Measurements from ENCODE around the gene ZNG1B.
"Not testable (repeated sequence)": the region's sequence is repeated elsewhere in the genome, so short reads cannot be mapped to it uniquely, and the experiment has no call there.

Gene ZNG1B

DNA sequence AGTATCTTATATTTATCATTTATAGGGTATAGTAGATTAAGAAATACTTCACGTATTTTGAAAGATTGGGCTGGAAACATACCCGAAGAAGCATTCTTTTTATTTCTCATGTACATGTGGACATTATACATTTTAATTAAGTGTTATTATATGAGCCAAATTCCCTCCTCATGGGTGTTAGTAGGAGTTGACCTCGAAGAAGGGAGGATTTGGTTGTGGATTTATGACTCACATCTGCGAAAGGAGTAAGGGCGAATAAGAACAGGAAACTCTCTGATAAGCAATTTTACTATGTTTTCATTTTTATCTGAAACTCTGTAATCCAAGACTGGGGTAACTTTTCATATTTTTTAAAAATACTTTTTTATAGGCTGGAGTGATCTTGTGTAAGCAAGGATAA lies 84.0 kb downstream of the ZNG1B start:
- H3K4me3 ChIP-seq (ENCODE audit: low read depth, low read length); DNase-seq (ENCODE audit: low read depth): not testable (repeated sequence)

DNA sequence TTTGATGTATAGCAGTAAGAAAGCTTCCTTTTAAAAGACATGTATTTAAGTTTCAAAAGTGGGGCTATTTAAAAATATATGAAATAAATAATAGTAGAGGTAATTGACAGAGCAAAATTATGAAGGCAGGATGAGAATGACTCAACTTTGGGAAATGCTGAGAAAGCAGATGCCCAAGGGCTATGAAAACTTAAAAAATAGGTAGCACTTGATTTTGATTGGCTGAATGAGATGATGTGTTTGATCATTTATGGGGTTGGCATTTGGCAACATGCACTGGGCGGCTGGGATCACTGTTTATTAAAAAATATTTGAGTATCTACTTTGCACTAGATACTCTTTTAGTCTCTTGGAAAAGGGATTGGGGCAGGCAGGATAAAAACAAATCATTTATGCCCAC lies 87.5 kb downstream of the ZNG1B start:
- not testable (repeated sequence) for H3K4me3 ChIP-seq (ENCODE audit: low read depth, low read length); DNase-seq (ENCODE audit: low read depth)

DNA sequence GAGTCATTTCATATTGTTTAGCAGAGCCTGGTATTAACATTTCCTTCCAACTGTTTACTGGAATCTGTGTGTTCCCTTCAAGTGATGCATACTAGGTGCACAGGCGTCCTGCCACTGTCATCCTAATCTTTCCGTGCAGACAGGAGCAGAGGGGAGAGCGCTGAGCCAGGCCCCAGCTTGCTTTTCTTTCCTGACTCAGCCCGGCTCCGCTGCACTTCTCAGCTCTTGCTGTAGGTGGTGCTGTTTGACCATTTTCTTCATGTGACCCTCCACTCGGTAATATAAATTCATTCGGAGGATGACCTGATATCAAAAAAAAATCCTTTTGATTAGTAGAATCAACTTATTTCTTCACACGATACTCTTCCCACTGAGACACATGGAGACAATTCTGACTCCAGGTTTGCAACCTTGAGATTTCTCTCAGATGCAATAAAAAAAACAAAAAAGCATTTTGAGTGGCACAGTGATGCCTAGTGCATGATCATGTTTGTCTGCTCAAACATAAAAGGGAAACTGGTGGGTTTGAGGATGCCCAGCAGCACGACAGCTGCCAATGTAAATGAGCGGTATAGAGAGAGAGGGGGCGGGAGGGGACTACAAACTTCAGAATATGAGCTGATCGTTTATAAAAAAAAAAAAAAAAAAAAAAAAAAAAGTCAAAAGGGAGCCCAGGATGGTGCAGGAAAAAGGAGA lies 90.0 kb downstream of the ZNG1B start:
- not testable (repeated sequence) for H3K4me3 ChIP-seq (ENCODE audit: low read depth, low read length); DNase-seq (ENCODE audit: low read depth)

GRCh38 chr2:113528126-113528525 lies 90.6 kb downstream of the ZNG1B start:
- H3K4me3 ChIP-seq (ENCODE audit: low read depth, low read length), result not testable (repeated sequence)

DNA sequence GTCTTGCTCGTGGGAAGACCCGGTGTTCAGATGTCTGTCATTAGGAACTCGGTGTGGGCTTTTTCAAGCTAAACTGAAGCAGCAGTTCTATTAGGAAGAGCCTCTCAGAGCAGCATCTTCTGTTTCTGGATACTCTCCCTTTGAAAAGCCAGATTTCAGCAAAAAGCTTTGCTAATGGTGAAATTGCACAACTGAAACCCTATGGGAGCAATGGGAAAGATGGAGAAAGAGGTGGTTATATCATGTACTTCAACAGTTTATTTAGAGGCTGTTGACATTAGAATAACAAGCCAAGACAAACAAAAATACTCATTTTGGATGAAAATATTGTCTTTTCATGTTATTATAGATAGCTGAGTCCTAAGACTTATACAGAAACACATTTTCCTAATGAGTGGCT lies 91.4 kb downstream of the ZNG1B start:
- H3K4me3 ChIP-seq (ENCODE audit: low read depth, low read length); DNase-seq (ENCODE audit: low read depth): not testable (repeated sequence)

More at GRCh38 chr2:113528126-113528525, 90.6 kb downstream of the ZNG1B start:
- DNase-seq (ENCODE audit: low read depth), result not testable (repeated sequence)

- H3K4me3 ChIP-seq (ENCODE audit: low read depth, low read length); DNase-seq (ENCODE audit: low read depth): not testable (repeated sequence)
Observed at GRCh38 chr2:113532991-113533390, 95.5 kb downstream of the ZNG1B start.

DNA sequence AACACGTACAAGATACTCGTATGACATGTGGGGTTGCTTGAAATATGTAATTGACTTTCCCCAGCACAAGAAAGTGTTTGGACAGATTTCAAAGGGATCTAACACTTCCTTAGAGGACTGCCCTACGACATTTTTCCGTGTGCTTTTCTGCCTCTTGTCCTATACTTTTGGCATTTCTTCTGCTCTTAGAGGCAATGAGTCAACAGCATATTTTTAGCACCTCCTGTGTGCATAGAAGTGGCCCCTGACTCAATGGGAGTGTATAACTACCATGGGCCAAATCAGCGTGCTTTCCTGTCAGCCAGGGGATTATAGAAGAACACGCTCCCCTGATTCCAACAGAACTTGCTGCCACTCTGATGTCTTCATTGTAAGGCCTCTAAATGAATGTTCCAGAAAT lies 99.1 kb downstream of the ZNG1B start:
- not testable (repeated sequence) for DNase-seq (ENCODE audit: low read depth); H3K4me3 ChIP-seq (ENCODE audit: low read depth, low read length)

- H3K4me3 ChIP-seq (ENCODE audit: low read depth, low read length); DNase-seq (ENCODE audit: low read depth): not testable (repeated sequence)
Observed at GRCh38 chr2:113540834-113541203, 103.3 kb downstream of the ZNG1B start.

DNA sequence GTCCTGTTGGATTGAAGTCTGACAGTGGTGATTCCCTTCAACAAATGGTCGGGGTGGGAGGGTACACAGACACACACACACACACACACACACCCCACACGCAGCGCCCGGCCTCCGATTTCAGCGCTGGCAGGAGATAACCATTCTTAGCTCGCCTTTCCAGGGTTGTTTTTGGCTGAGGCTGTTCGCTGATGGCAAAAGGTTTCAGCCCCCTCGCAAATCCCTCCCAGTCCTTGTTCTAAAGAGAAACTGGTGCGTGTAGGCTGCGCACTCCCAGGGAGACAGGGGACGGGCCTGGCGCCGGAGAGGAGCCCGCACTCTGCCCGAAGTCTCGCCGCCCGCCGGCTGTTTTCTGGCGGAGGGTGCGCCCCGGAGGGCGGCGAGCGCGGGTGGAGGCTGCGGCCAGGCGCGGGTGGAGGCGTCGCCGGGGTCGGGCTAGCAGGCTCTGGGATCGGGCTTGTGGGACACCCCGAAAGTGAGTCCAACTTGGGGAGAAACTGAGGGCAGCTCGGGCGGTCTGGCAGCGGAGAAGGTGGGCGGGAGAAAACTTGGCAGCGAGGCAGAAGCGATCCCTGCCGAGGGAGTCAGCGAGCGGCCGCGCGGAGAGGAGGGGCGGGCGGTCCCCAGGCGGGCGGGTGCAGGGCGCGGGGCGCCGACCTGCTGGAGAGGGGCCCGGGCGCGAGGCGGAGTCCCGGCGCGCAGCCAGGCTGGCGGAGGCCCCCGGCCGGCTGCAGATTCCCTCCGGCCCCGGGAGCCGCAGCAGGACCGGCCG lies 103.9 kb downstream of the ZNG1B start:
- DNase-seq (ENCODE audit: low read depth), result peak; percentile 35
- not testable (repeated sequence) for H3K4me3 ChIP-seq (ENCODE audit: low read depth, low read length)

- H3K4me3 ChIP-seq (ENCODE audit: low read depth, low read length), result not testable (repeated sequence)
- peak; percentile 0 for DNase-seq (ENCODE audit: low read depth)
Observed at GRCh38 chr2:113541976-113542485, 104.5 kb downstream of the ZNG1B start.

GRCh38 chr2:113542529-113542928 lies 105.0 kb downstream of the ZNG1B start:
- not testable (repeated sequence) for DNase-seq (ENCODE audit: low read depth); H3K4me3 ChIP-seq (ENCODE audit: low read depth, low read length)
